Measurements from ENCODE around the gene GRM1.

- TF ChIP-seq, protein P1, sequence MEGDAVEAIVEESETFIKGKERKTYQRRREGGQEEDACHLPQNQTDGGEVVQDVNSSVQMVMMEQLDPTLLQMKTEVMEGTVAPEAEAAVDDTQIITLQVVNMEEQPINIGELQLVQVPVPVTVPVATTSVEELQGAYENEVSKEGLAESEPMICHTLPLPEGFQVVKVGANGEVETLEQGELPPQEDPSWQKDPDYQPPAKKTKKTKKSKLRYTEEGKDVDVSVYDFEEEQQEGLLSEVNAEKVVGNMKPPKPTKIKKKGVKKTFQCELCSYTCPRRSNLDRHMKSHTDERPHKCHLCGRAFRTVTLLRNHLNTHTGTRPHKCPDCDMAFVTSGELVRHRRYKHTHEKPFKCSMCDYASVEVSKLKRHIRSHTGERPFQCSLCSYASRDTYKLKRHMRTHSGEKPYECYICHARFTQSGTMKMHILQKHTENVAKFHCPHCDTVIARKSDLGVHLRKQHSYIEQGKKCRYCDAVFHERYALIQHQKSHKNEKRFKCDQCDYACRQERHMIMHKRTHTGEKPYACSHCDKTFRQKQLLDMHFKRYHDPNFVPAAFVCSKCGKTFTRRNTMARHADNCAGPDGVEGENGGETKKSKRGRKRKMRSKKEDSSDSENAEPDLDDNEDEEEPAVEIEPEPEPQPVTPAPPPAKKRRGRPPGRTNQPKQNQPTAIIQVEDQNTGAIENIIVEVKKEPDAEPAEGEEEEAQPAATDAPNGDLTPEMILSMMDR (IDR thresholded peaks at IDR 0.05), result no peak
- no peak for TF ChIP-seq POLR2A (IDR thresholded peaks at IDR 0.05)
These were observed 382.2 kb downstream of the GRM1 start for GRCh38 chr6:146410851-146411595.
